ENCODE results near the gene SHC4. TPM values are rescaled to one million over a fixed set of nuclear protein-coding genes. Genes with fewer than 3 reads are reported as not detected.

Gene SHC4
- total RNA-seq, 1 donor from 2014 or later = 0.68 TPM

DNA sequence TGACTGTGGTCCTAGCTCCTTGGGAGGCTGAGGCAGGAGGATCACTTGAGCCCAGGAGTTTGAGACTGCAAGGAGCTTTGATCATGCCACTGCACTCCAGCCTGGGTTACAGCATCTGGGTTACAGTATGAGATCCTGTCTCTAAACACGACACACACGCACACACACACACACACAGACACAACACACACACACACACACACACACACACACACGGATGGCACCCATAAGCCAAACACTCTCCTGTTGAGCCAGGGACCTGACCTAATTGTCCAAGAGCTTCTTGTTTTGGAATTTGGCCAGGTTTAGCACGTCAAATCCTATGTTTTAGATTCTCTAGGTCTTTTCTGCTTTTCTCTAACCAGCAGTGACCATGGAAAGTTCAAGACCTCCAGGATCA, 59.0 kb downstream of the SHC4 start:
- no peak overlapping the region for H3K4me3 ChIP-seq
- no peaks in the 10 kb centered on the region for H3K4me1 ChIP-seq
- H3K27ac ChIP-seq = no peak overlapping the region
- H3K9me3 ChIP-seq = no peaks in the 10 kb centered on the region
- DNase-seq = no peak
- ATAC-seq = no peak
- H3K36me3 ChIP-seq = no peaks in the 10 kb centered on the region
- no peak for TF ChIP-seq CTCF (IDR thresholded peaks at IDR 0.05)
- H3K27me3 ChIP-seq (ENCODE audit: low read depth) = no peaks in the 10 kb centered on the region
- intact Hi-C loops (cut with DNase I) = no loop called here

DNA sequence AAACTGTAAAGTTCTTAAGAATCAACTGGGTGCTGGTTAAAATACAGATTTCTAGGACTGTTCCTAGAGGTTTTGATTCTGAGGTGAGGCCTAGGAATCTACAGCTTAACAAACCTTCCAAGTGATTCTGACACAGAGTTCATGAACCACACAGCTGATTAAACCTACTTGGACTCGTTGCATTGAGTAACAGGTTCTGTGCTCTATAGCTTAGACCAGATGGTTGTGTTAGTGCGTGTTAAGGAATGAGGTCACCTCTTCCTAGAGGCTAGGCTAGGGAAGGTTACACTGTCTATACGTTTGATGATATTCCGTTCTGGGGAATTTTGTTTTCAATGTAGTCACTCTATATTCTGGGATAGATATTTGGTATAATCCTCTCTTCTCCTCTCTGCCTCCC, 63.9 kb downstream of the SHC4 start:
- Histone ChIP-seq H3K27ac (no peak overlapping the region), H3K36me3 (no peaks in the 10 kb centered on the region), H3K4me3 (no peak overlapping the region), H3K27me3 (ENCODE audit: low read depth) (peaks cover 7% of the 10 kb centered on the region), H3K4me1 (no peaks in the 10 kb centered on the region), H3K9me3 (no peaks in the 10 kb centered on the region)
- DNase-seq (no peak), ATAC-seq (no peak)
- no peak for TF ChIP-seq CTCF (IDR thresholded peaks at IDR 0.05)
- intact Hi-C loops (cut with DNase I) = no loop called here

DNA sequence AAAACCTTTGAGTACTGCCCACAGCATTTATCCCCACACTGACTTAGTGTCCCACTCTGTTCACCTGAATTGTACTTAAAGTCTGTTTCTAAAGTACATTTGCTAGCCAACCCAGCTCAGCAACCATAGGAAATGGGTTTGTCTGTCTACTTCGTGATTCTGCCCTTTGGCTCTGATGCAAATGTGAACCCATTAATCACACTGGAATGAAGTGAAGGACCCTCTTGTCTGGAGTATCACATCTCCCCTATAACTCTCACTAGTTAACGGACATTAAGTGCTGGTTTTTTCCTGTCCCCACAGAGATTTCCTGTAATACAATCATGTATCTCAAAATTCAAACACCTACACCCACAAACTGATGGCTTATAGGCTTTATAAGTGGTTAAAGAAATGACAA, 65.3 kb downstream of the SHC4 start:
- no peak overlapping the region for H3K4me3 ChIP-seq
- peaks cover 7% of the 10 kb centered on the region for H3K27me3 ChIP-seq (ENCODE audit: low read depth)
- intact Hi-C loops (cut with DNase I) = no loop called here
- H3K27ac ChIP-seq = no peak overlapping the region
- DNase-seq = no peak
- no peak for ATAC-seq
- no peaks in the 10 kb centered on the region for H3K4me1 ChIP-seq
- no peaks in the 10 kb centered on the region for H3K9me3 ChIP-seq
- no peak for TF ChIP-seq CTCF (IDR thresholded peaks at IDR 0.05)
- H3K36me3 ChIP-seq = no peaks in the 10 kb centered on the region

- H3K4me1 ChIP-seq = no peaks in the 10 kb centered on the region
These were observed 65.7 kb downstream of the SHC4 start for GRCh38 chr15:48898032-48898431.

GRCh38 chr15:48896869-48897814, 66.6 kb downstream of the SHC4 start:
- intact Hi-C loops (cut with DNase I) = no loop called here

More at GRCh38 chr15:48898032-48898431, 65.7 kb downstream of the SHC4 start:
- Histone ChIP-seq H3K36me3 (no peaks in the 10 kb centered on the region), H3K4me3 (no peak overlapping the region), H3K9me3 (no peaks in the 10 kb centered on the region), H3K27me3 (ENCODE audit: low read depth) (peaks cover 7% of the 10 kb centered on the region), H3K27ac (no peak overlapping the region)
- intact Hi-C loops (cut with DNase I) = no loop called here
- no peak for TF ChIP-seq CTCF (IDR thresholded peaks at IDR 0.05)
- DNase-seq = no peak
- no peak for ATAC-seq

More at GRCh38 chr15:48896869-48897814, 66.6 kb downstream of the SHC4 start:
- no peak for DNase-seq
- ATAC-seq = no peak
- no peak for TF ChIP-seq CTCF (IDR thresholded peaks at IDR 0.05)
- Histone ChIP-seq H3K27me3 (ENCODE audit: low read depth) (peaks cover 7% of the 10 kb centered on the region), H3K4me1 (no peaks in the 10 kb centered on the region), H3K9me3 (no peaks in the 10 kb centered on the region), H3K36me3 (no peaks in the 10 kb centered on the region), H3K27ac (peak overlapping the region; percentile 21), H3K4me3 (peak overlapping the region; percentile 8)
